ENCODE data around the gene HEPN1.

Gene HEPN1

DNA sequence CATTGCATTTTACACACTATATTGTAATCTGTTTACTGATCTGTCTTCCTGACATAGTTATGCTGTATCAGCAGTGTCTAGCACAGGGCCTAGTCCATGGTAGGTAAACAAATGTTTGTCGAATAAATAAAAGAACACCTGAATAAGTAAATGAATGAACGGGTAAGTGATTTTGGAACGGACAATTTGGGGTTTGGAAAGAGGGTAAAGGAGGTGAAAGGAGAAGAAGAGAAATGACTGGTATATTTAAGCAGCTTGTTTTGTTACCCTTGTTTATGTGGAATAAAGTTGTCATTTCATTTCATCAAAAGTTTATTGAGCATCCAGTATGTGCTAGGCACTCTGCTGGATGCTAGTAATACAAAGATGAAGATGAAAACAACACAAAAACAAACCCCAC is at the start of gene HEPN1:
Gene HEPN1, plus strand, starts transcription at position 301 of the 400 bp plus-strand sequence.
- DNase-seq = no peak

- DNase-seq = no peak
Observed at GRCh38 chr11:124869331-124869730, 49.7 kb upstream of the HEPN1 start.

DNA sequence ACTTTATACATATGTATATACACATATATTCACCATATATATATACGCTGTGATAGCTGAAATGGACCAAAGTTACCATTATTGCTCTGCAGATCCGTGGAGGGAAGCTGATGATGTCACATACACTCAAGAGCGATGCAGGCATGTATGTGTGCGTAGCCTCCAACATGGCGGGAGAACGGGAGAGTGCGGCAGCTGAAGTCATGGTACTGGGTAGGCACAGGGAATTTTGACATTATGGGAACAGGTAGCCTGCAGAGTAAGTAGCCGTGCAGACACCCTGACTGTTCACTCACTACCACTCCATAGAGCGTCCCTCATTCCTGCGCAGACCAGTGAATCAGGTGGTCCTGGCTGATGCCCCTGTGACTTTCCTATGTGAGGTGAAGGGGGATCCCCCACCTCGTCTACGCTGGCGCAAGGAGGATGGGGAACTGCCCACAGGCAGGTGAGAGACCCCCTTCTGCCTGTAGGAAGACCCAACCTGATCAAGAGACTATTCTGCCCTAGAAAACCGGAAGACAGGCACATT is 49.1 kb upstream of the HEPN1 start:
- DNase-seq = no peak

GRCh38 chr11:124870430-124870829 is 48.6 kb upstream of the HEPN1 start:
- no peak for DNase-seq

DNA sequence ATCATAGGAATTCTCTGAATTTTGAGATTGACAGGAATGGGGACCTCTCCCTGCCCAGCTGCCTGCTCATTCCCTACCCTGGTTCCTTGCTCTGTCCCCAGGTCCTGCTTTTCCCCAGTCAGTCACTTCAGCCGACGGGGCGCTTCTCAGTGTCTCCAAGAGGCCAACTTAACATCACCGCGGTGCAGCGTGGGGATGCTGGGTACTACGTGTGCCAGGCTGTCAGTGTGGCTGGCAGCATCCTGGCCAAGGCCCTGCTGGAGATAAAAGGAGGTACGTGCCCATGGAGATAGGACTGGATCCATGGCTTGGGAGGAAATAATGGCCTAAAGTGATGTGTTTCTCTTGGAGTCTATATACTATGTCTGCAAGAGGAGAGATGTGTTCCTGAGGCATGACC is 46.8 kb upstream of the HEPN1 start:
- no peak for DNase-seq

GRCh38 chr11:124872741-124873140 is 46.3 kb upstream of the HEPN1 start:
- DNase-seq = no peak

GRCh38 chr11:124873951-124874350 is 45.1 kb upstream of the HEPN1 start:
- DNase-seq = peak; percentile 20

DNA sequence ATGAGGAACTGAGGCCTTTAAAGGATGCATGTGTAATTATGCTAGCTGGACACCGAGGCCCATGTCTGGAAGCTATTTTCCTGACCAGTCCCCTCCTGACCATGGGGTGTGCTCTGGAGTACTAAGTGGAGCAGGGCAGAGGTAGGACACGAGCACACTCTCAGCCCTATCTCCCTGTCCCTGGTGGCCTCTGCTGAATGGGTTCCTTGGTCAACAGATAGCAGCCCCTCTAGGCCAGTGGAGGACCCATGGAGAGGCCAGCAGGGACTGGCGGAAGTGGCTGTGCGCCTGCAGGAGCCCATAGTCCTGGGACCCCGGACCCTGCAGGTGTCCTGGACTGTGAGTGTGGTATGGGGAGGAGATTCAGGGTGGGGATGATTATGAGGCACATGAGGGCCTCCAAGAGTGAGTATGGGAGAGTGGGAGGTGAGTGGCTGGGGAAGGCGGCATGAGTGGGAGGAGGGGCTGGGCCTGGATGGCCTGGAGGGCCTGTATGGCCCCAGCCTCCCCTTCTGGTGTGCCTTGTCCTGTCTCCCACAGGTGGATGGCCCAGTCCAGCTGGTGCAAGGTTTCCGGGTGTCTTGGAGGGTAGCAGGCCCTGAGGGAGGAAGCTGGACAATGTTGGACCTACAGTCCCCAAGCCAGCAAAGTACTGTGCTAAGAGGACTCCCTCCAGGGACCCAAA is 44.3 kb upstream of the HEPN1 start:
- no peak for DNase-seq

DNA sequence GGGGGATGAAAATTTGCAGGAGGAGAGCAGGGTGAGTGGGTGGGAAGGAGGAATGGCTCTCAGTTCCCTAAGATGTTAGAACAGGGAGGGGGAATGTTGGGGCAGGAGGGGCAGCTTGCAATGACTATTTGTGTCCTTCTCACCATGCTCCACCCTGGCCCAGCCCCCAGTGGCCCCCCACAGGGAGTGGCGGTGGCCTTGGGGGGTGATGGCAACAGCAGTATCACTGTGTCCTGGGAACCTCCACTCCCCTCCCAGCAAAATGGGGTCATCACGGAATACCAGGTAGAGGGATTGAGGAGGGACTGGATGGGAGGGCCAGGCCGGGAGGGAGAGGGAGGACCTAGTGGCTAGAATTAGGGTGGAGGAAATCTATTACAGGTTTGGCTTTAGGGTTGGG is 43.6 kb upstream of the HEPN1 start:
- no peak for DNase-seq

GRCh38 chr11:124875943-124876817 is 42.9 kb upstream of the HEPN1 start:
- DNase-seq = peak; percentile 93

- DNase-seq = no peak
Observed at GRCh38 chr11:124876818-124877630, 42.0 kb upstream of the HEPN1 start.

DNA sequence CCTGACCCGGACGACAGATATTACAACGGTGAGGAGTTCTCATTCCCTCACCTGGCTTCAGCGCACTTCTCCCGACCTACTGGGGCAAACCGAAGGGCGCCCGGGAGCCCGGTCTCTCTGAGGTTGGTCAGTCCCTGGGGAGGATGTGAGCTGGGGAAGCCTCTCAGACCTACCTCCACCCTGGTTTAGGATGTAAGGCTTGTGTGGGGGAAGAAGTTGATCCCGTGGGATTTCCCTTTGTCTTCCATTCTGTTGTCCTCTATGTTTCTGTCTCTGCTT is 41.5 kb upstream of the HEPN1 start:
- DNase-seq = no peak

- DNase-seq = no peak
Observed at GRCh38 chr11:124877910-124878758, 40.9 kb upstream of the HEPN1 start.

DNA sequence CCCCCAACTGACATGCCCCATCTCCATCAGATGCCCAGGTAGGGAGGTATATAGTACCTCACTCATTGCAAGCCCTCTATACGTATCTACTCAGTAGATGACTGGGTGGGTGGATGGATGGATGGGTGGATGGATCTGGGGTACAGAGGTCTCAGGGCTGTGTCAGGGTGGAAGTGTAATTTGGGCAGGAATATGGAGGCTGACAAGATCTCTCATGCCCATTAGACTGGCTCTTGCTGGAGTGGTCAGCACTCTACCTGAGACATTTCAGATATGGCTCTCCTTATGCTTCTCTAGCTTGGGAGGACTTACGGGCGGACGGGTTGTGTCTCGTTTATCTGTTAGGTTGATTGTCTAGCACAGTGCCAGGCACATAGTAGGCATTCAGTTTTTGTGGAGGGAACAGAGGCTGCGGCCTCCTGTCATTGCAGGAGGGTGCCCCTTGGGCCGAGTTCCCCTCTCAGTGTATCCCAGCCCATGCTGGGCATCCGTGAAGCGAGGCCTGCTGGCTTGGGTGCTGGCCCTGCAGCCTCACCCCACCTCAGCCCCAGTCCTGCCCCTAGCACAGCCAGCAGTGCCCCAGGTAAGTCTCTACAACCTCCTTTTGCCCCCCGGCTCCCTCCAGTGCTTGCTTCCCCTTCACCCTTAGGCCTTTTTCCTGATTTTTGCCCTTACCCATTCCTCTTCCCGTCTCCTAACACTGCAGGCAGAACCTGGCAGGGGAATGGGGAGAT is 40.1 kb upstream of the HEPN1 start:
- no peak for DNase-seq

DNA sequence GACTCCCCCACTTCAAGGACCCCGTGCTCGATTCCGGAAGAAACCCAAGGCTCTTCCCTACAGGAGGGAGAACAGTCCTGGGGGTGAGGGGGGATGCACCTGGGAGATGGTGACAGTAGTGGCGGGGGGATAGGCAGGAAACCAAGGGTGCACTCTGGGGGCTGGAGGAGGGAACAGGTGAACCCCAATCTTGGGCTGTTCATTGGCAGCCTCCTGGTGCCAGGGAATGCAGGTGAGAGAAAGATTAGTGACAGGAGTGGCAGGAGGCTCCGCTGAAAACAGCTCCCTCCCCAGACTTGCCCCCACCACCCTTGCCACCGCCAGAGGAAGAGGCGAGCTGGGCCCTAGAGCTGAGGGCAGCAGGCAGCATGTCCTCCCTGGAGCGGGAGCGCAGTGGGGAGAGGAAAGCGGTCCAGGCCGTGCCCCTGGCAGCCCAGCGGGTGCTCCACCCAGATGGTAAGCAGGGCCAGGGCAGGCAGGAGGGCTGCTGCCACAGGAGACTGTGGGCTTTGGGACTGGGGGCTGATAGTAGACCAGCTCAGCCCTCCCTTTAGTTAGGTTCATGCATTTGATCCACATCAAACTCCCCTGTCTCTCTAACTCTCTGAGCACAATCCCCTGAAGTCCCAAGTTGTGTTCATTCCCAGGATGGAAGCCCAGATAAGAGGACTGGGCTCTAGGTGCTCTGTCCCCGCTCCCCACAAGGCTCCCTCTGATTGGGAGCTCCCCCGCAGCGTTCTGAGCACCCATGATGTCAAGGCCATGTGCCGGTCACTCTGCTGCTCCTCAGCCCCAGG is 39.4 kb upstream of the HEPN1 start:
- no peak for DNase-seq

GRCh38 chr11:124880290-124880611 is 38.8 kb upstream of the HEPN1 start:
- no peak for DNase-seq

- DNase-seq = no peak
Observed at GRCh38 chr11:124880958-124881357, 38.1 kb upstream of the HEPN1 start.

DNA sequence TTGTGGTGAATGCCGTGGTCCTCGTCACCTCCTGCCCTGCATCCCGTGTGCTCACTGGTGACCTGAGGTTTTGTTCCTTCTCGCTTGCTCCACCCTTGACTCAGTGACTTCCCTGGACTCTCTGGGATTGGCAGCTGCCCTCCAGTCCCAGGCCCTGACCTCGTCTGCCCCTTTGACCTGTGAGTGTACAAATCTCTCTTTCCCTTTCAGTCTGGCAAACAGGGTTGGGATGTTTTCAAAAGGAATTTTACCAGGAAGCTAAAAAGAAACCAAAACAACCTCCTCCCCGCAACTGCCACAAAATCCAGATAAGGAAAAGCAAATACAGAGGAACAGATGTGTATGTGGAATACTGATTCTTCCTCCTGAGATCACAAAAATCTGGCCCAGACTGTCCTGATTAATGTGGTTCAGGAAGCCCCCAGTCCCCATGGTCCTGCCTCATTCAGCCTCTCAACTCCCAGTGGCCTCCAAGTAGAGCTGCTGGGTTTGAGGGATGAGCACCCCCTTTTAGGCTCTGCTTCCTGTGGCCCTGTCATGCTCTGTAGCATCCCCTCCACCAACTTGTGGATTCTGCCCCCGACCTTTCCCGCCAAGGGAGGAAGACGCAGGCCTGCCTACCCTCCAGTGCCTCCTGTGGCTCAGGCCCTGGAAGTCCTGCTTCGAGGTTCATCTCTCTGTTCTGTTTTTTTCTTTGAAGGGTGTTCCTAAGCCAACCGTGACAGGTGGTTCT is 36.5 kb upstream of the HEPN1 start:
- no peak for DNase-seq

- no peak for DNase-seq
Observed at GRCh38 chr11:124884340-124884739, 34.7 kb upstream of the HEPN1 start.

- no peak for DNase-seq
Observed at GRCh38 chr11:124884869-124885479, 34.1 kb upstream of the HEPN1 start.
